ENCODE measurements around the gene CBL. TPM values are rescaled to one million over a fixed set of nuclear protein-coding genes. Genes with fewer than 3 reads are reported as not detected.

Gene CBL
- total RNA-seq, 1 donor from 2014 or later: 46.6 TPM

DNA sequence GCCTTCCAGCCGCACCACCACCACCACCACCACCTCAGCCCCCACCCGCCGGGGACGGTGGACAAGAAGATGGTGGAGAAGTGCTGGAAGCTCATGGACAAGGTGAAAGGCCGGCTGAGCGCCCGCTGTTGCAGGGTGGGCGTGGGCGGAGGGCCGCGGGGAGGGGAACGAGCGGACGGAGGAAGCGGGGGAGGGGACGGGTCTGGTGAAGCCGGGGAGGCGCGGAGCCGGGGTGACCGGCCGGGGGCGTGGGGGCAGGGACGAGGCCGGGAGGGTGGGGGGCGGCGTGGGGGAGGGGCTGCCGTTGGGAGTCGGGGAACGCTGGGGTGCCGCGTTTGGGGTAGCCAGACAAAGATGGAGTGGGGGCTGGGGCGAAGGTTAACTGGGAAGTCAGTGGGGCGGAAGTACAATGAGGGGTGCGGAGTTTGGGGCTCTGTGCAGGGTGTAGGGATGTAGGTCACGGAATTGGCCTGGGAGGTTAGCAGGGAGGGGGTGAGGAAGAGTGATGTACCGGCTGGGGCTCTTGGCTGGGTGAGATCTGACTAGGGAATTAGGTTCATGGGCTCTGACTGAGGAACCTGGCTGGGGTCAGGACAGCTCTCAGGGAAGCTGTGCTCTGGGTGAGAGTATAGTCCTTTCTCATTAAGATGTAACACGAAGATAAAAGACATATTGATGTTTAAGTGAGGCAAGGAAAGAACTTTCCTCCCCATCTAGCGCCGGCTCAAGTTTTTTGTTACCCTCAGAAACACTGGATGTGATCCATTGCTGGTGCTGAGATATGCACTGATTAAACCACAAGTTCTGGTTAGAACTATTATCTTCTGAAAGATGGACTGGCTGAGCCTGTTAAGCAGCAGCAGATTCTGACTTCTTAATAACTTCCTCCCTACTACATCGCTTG lies 624 bp downstream of the CBL start:
- H3K27ac Mint-ChIP-seq (ENCODE audit: unreplicated experiment): peak overlapping the region; percentile 85
- peak overlapping the region; percentile 85 for H3K9ac ChIP-seq (ENCODE audit: low read length)

DNA sequence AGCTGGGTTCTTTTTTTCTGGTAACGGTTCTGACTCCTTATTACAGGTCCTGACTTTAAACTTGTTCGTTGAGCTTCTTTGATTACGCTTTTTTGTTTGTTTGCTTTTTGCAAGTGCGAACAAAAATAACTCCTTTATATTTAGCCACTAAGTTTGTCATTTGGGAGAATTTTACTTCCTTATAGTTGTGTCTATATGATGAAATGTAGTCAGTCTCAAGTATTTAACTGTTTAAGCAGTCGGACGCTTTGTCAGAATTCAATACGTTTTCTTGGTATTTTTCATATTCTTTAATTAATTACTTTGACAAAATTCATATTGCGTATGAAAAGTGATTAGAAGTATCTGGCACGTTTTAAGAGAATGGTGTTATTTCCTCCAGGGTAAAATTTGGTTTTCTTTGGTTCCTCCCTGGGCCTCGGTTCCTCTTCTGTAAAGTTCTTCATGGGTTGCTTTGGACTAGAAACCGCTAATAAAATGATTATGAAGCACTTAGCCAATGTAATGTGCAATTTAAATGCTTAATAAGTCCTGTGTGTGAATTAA lies 1.3 kb downstream of the CBL start:
- Histone ChIP-seq H3K27me3 (ENCODE audit: insufficient read depth, low read length) (no peaks in the 10 kb centered on the region), H3K4me1 (ENCODE audit: insufficient read depth, low read length) (peaks cover 4% of the 10 kb centered on the region), H3K9ac (ENCODE audit: low read length) (peak overlapping the region; percentile 85), H3K4me2 (ENCODE audit: low read length) (peak overlapping the region; percentile 86), H3K27ac (ENCODE audit: low read depth, low read length) (no peak overlapping the region), H3K79me2 (ENCODE audit: insufficient read depth, low read length) (peaks cover 61% of the 10 kb centered on the region), H3K9me3 (ENCODE audit: insufficient read depth, low read depth, low read length) (no peaks in the 10 kb centered on the region), H2AFZ (ENCODE audit: low read depth, low read length) (no peak overlapping the region), H3K36me3 (ENCODE audit: insufficient read depth, low read length) (no peaks in the 10 kb centered on the region), H4K20me1 (ENCODE audit: insufficient read depth, low read length) (peaks cover 42% of the 10 kb centered on the region), H3K4me3 (ENCODE audit: insufficient read depth, low read depth, low read length) (peak overlapping the region; percentile 87)
- H3K9me3 Mint-ChIP-seq (ENCODE audit: unreplicated experiment): no peaks in the 10 kb centered on the region
- no peak for DNase-seq (ENCODE audit: low read depth)
- no peak for FAIRE-seq
- no peak for TF ChIP-seq CTCF (IDR thresholded peaks at IDR 0.05; ENCODE audit: insufficient read depth, low read depth, low read length)
- TF ChIP-seq EZH2 (IDR thresholded peaks at IDR 0.05; ENCODE audit: insufficient read depth, low read length): no peak
- H3K36me3 Mint-ChIP-seq (ENCODE audit: low read depth, unreplicated experiment): no peaks in the 10 kb centered on the region
- H3K4me3 Mint-ChIP-seq (ENCODE audit: unreplicated experiment): peak overlapping the region; percentile 96
- H3K4me1 Mint-ChIP-seq (ENCODE audit: low read depth, unreplicated experiment): peaks cover 10% of the 10 kb centered on the region
- H3K27me3 Mint-ChIP-seq (ENCODE audit: low read depth, unreplicated experiment): no peaks in the 10 kb centered on the region
- H3K27ac Mint-ChIP-seq (ENCODE audit: unreplicated experiment): peak overlapping the region; percentile 85

More for the DNA sequence above, 624 bp downstream of the CBL start:
- Histone ChIP-seq H2AFZ (ENCODE audit: low read depth, low read length) (peak overlapping the region; percentile 88), H3K4me3 (ENCODE audit: insufficient read depth, low read depth, low read length) (peak overlapping the region; percentile 87), H3K36me3 (ENCODE audit: insufficient read depth, low read length) (no peaks in the 10 kb centered on the region), H3K79me2 (ENCODE audit: insufficient read depth, low read length) (peaks cover 54% of the 10 kb centered on the region), H3K27ac (ENCODE audit: low read depth, low read length) (peak overlapping the region; percentile 74), H3K9me3 (ENCODE audit: insufficient read depth, low read depth, low read length) (no peaks in the 10 kb centered on the region), H3K4me1 (ENCODE audit: insufficient read depth, low read length) (peaks cover 4% of the 10 kb centered on the region), H3K27me3 (ENCODE audit: insufficient read depth, low read length) (no peaks in the 10 kb centered on the region), H3K4me2 (ENCODE audit: low read length) (peak overlapping the region; percentile 86), H4K20me1 (ENCODE audit: insufficient read depth, low read length) (peaks cover 42% of the 10 kb centered on the region)
- DNase-seq (ENCODE audit: low read depth): peak; percentile 29
- peaks cover 10% of the 10 kb centered on the region for H3K4me1 Mint-ChIP-seq (ENCODE audit: low read depth, unreplicated experiment)
- H3K36me3 Mint-ChIP-seq (ENCODE audit: low read depth, unreplicated experiment): no peaks in the 10 kb centered on the region
- no peaks in the 10 kb centered on the region for H3K27me3 Mint-ChIP-seq (ENCODE audit: low read depth, unreplicated experiment)
- TF ChIP-seq EZH2 (IDR thresholded peaks at IDR 0.05; ENCODE audit: insufficient read depth, low read length) (no peak), CTCF (IDR thresholded peaks at IDR 0.05; ENCODE audit: insufficient read depth, low read depth, low read length) (no peak)
- H3K4me3 Mint-ChIP-seq (ENCODE audit: unreplicated experiment): peak overlapping the region; percentile 96
- H3K9me3 Mint-ChIP-seq (ENCODE audit: unreplicated experiment): no peaks in the 10 kb centered on the region
- no peak for FAIRE-seq

All from astrocyte (in vitro differentiated cells and primary cell).